Measurements from ENCODE around the gene CYP24A1. TPM values are rescaled to one million over a fixed set of nuclear protein-coding genes. Genes with fewer than 3 reads are reported as not detected.

CYP24A1 gene
- total and polyA plus RNA-seq, 2 of the 13 experiments (the other 11 are each of a cell fraction or from before 2014, with no cell fraction given) = 9.4 to 32.7 TPM

DNA sequence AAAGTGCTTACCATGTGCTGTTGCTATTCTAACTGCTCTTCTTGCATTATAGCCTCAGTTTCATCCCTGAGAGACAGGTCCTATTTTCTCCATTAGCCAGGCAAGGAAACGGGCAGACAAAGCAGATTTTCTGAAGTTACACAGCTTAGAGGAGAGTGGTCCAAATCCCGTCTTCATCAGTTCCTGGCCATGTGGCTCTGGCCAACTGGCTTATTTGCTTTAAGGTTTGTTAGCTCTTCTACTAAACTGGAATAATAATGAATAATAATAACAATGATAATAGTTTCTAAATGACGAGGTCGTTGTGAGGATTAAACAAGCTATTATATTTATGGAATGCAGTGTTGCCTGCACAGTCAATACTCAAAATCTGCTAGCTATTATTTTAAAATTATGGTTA is 67.6 kb downstream of the CYP24A1 start (continued):
- TF ChIP-seq, protein P1, sequence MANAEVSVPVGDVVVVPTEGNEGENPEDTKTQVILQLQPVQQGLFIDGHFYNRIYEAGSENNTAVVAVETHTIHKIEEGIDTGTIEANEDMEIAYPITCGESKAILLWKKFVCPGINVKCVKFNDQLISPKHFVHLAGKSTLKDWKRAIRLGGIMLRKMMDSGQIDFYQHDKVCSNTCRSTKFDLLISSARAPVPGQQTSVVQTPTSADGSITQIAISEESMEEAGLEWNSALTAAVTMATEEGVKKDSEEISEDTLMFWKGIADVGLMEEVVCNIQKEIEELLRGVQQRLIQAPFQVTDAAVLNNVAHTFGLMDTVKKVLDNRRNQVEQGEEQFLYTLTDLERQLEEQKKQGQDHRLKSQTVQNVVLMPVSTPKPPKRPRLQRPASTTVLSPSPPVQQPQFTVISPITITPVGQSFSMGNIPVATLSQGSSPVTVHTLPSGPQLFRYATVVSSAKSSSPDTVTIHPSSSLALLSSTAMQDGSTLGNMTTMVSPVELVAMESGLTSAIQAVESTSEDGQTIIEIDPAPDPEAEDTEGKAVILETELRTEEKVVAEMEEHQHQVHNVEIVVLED (CRISPR knock-in tag; IDR thresholded peaks at IDR 0.05; ENCODE audit: borderline replicate concordance) = no peak
- no peak for TF ChIP-seq ZIK1 (CRISPR knock-in tag; IDR thresholded peaks at IDR 0.05; ENCODE audit: borderline replicate concordance, low read depth)
- no peak for TF ChIP-seq HDAC2 (CRISPR knock-in tag; IDR thresholded peaks at IDR 0.05)
- TF ChIP-seq FOXK1 (CRISPR knock-in tag; IDR thresholded peaks at IDR 0.05; ENCODE audit: borderline replicate concordance, low read depth) = 0 out of 2 replicates have a peak, but pooled peaks have one; percentile 13
- no peak for TF ChIP-seq ZFAT (CRISPR knock-in tag; conservative IDR thresholded peaks at IDR 0.05)
- TF ChIP-seq GATAD1 (CRISPR knock-in tag; IDR thresholded peaks at IDR 0.05) = no peak
- no peak for TF ChIP-seq ZNF83 (CRISPR knock-in tag; IDR thresholded peaks at IDR 0.05; ENCODE audit: borderline replicate concordance)
- TF ChIP-seq ISL2 (CRISPR knock-in tag; IDR thresholded peaks at IDR 0.05) = no peak
- peak; percentile 13; the same call in 1 of the 2 replicates for TF ChIP-seq THAP11 (CRISPR knock-in tag; IDR thresholded peaks at IDR 0.05)

DNA sequence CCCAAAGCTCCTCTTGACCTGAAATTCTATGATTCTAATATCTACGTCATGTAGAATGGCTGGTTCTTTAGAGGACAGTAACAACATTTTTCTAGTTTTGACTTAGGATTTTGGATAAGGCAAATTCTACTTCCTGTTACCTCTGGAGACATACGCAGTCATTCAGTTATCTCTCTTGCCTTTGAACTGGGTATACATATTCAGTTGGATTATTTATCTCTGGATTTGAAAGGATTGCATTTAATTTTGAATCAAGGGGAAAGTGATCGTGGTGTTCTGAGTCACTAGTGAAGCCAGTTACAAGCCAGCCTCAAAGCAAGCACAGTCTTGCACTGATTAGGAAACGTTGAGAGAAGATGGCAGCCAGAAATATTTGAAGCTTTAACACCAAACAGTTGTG is 68.1 kb downstream of the CYP24A1 start:
- Histone ChIP-seq H2AFZ (ENCODE audit: low read length) (no peak overlapping the region), H3K36me3 (replicated peaks in 1 of 2; ENCODE audit: control insufficient read depth in 1 of 2, insufficient read depth in 2 of 2, low read length in 2 of 2) (no peaks in the 10 kb centered on the region), H3K4me1 (ENCODE audit: insufficient read depth, low read length) (peaks cover 93% of the 10 kb centered on the region), H3K4me3 (replicated peaks in 1 of 3; ENCODE audit: insufficient read depth in 1 of 3, low read depth in 2 of 3, low read length in 3 of 3) (no peak overlapping the region), H3K9ac (ENCODE audit: insufficient read depth, low read depth, low read length) (no peak overlapping the region), H3K4me2 (ENCODE audit: low read depth, low read length) (no peak overlapping the region), H3K27me3 (ENCODE audit: control insufficient read depth in 1 of 2, insufficient read depth in 2 of 2, low read length in 2 of 2) (no peaks in the 10 kb centered on the region), H3K9me3 (ENCODE audit: low read length) (no peaks in the 10 kb centered on the region), H3K79me2 (ENCODE audit: insufficient read depth, low read length) (no peaks in the 10 kb centered on the region), H4K20me1 (ENCODE audit: insufficient read depth, low read length) (no peaks in the 10 kb centered on the region), H3K27ac (ENCODE audit: extremely low read length, insufficient read depth, low read length) (peak overlapping the region; percentile 96)
- no TSS peak for BruUV-seq (replicated peaks)
- FAIRE-seq = no peak
- CTCF ChIA-PET (ENCODE audit: low intra/inter-chr PET ratio, low total read pairs) = interaction anchor here (4.7 kb wide), 1 partner anchor 91 kb away, joined by 92 read pairs; no protein-coding TSS in a partner anchor
- no peak for ATAC-seq
- POLR2A ChIA-PET = interaction anchor here (0.9 to 11.5 kb wide), 12 partner anchors 11 to 512 kb away, joined by 3 to 287 read pairs (median 11); partner anchors contain the start of genes CYP24A1, PFDN4 and ZNF217
- intact Hi-C loops (cut with micrococcal nuclease; ENCODE audit: unreplicated experiment) = loop anchor here (10.0 kb wide), 1 partner anchor 531 kb away; no protein-coding TSS in a partner anchor
- in situ Hi-C loops (cut with HindIII; ENCODE audit: extremely low pct_ligation_motif_present, low pct_unique_long_range_greater_than_20kb) = no loop called here
- 0 out of 2 replicates have a peak, but pooled peaks have one; percentile 43 for TF ChIP-seq ISL2 (CRISPR knock-in tag; IDR thresholded peaks at IDR 0.05)
- TF ChIP-seq, protein P2, sequence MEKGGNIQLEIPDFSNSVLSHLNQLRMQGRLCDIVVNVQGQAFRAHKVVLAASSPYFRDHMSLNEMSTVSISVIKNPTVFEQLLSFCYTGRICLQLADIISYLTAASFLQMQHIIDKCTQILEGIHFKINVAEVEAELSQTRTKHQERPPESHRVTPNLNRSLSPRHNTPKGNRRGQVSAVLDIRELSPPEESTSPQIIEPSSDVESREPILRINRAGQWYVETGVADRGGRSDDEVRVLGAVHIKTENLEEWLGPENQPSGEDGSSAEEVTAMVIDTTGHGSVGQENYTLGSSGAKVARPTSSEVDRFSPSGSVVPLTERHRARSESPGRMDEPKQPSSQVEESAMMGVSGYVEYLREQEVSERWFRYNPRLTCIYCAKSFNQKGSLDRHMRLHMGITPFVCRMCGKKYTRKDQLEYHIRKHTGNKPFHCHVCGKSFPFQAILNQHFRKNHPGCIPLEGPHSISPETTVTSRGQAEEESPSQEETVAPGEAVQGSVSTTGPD (CRISPR knock-in tag; IDR thresholded peaks at IDR 0.05) = no peak
- WGBS (ENCODE audit: low lambda C conversion rate) = 89% methylated on average over 4 of the region's 4 CpGs
- DNase-seq (ENCODE audit: low spot score) = no peak
